Chondrocyte (in vitro differentiated cells): ENCODE results near the gene GPR158. TPM values are rescaled to one million over a fixed set of nuclear protein-coding genes. Genes with fewer than 3 reads are reported as not detected.
"Not testable (repeated sequence)": the region's sequence is repeated elsewhere in the genome, so short reads cannot be mapped to it uniquely, and the experiment has no call there.

Experiments used
- DNase-seq: peaks from one replicate; pipeline ENCODE4 v3.0.0; 2021; ENCODE audit warnings: mixed read lengths, low spot score
- H3K27ac Mint-ChIP-seq: one replicate; pipeline ENCODE4 v1.8.0; 2021; ENCODE audit warnings: mild to moderate bottlenecking, moderate library complexity, mixed read lengths; ENCODE audit not compliant: unreplicated experiment
- H3K27me3 Mint-ChIP-seq: 2 replicates; pipeline ENCODE4 v1.8.0; 2021; ENCODE audit warnings: low read depth, mixed read lengths
- H3K36me3 Mint-ChIP-seq: 2 replicates; pipeline ENCODE4 v1.8.0; 2021; ENCODE audit warnings: low read depth, mixed read lengths
- H3K4me1 Mint-ChIP-seq: 2 replicates; pipeline ENCODE4 v1.8.0; 2021; ENCODE audit warnings: low read depth, mild to moderate bottlenecking, mixed read lengths
- H3K4me3 Mint-ChIP-seq: one replicate; pipeline ENCODE4 v1.8.0; 2021; ENCODE audit warnings: mild to moderate bottlenecking, moderate library complexity, mixed read lengths; ENCODE audit not compliant: unreplicated experiment
- H3K9me3 Mint-ChIP-seq: 2 replicates; pipeline ENCODE4 v1.8.0; 2021; ENCODE audit warnings: low read depth, mixed read lengths
- CTCF ChIP-seq: fragments of 200-600 bp; sonication (generic); IDR thresholded peaks from 2 replicates; pipeline ENCODE4 v1.5.0; 2021; ENCODE audit warnings: antibody characterized with exemption, mild to moderate bottlenecking, moderate library complexity
- total RNA-seq: library from RNA; stranded (reverse); gene quantifications from 3 replicates; pipeline ENCODE4 v1.2.1, GENCODE V29; 2021

The GPR158 gene
- total RNA-seq, 1 donor from 2014 or later: 0.10 TPM

DNA sequence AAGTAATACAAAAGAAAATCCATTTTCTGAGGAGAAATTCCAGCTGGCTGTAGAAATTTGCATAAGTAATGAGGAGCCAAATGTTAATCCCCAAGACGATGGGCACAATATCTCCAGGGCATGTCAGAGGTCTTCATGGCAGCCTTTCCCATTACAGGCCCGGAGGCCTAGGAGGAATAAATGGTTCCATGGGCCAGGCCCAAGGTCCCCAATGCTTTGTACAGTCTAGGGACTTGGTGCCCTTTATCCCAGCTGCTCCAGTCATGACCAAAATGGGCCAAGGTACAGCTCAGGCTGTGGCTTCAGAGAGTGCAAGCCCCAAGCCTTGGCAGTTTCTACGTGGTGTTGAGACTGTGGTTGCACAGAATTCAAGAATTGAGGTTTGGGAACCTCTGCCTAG is 182.5 kb downstream of the GPR158 start:
- Mint-ChIP-seq H3K9me3 (peaks cover 43% of the 10 kb centered on the region), H3K27me3 (no peaks in the 10 kb centered on the region), H3K27ac (no peak overlapping the region), H3K36me3 (peaks cover 1% of the 10 kb centered on the region), H3K4me3 (no peak overlapping the region), H3K4me1 (no peaks in the 10 kb centered on the region)
- no peak for TF ChIP-seq CTCF
- no peak for DNase-seq

DNA sequence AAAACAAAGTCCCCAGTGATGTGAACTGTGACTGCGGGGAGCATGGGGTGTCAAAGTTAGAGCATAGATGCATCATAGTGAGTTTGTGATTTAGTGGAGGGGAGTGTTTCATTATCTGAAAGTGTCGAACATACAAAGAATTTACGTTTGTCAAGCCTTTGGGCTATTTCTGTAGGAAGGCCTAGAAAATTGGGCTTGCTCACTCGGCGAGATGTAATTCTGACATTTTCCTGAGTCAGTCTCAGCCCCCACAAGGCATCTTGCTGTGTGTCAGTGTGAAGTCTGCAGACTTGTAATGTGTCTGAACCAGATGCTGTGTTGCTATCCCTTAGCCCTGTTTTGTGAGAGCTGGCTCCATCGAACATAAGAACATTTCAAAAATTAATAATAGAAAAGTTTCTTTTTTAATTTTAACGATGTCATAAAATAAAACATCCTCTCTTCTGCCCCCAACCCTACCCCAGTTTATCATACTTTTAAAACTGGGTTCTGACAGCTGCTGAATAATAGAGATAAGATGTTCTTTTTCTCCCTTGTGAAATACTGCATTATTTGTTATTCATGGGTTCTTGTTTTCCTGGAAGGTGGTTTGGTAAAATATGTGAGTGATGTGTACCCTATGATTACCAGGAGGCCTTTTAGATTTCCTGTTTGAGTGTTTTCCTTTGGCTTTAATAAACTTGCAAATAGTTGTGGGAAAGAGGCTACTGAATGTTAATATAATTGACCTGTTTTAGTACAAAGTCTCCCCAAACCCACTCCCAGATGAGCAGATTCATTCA is 207.4 kb downstream of the GPR158 start:
- no peak for DNase-seq
- Mint-ChIP-seq H3K4me3 (no peak overlapping the region), H3K27me3 (peaks cover 2% of the 10 kb centered on the region), H3K36me3 (peaks cover 1% of the 10 kb centered on the region), H3K27ac (no peak overlapping the region), H3K4me1 (no peaks in the 10 kb centered on the region), H3K9me3 (peaks cover 14% of the 10 kb centered on the region)
- TF ChIP-seq CTCF: no peak

GRCh38 chr10:25382901-25383300 is 208.1 kb downstream of the GPR158 start:
- not testable (repeated sequence) for H3K4me1 Mint-ChIP-seq, H3K27ac Mint-ChIP-seq, DNase-seq, H3K4me3 Mint-ChIP-seq, H3K36me3 Mint-ChIP-seq, H3K27me3 Mint-ChIP-seq
- H3K9me3 Mint-ChIP-seq: peaks cover 19% of the 10 kb centered on the region

- Mint-ChIP-seq H3K4me3 (no peak overlapping the region), H3K27ac (no peak overlapping the region), H3K36me3 (peaks cover 1% of the 10 kb centered on the region), H3K27me3 (peaks cover 2% of the 10 kb centered on the region), H3K9me3 (peaks cover 21% of the 10 kb centered on the region), H3K4me1 (no peaks in the 10 kb centered on the region)
- no peak for TF ChIP-seq CTCF
- DNase-seq: no peak
Observed at GRCh38 chr10:25383686-25384085, 208.9 kb downstream of the GPR158 start.

GRCh38 chr10:25384618-25385017 is 209.8 kb downstream of the GPR158 start:
- Mint-ChIP-seq H3K4me1 (no peaks in the 10 kb centered on the region), H3K4me3 (no peak overlapping the region), H3K9me3 (peaks cover 23% of the 10 kb centered on the region), H3K27ac (no peak overlapping the region), H3K27me3 (peaks cover 2% of the 10 kb centered on the region), H3K36me3 (peaks cover 1% of the 10 kb centered on the region)
- TF ChIP-seq CTCF: no peak
- no peak for DNase-seq
